SK-N-SH (cell line): ENCODE results near the gene HSFX2. TPM values are rescaled to one million over a fixed set of nuclear protein-coding genes. Genes with fewer than 3 reads are reported as not detected.
"Not testable (repeated sequence)": the region's sequence is repeated elsewhere in the genome, so short reads cannot be mapped to it uniquely, and the experiment has no call there.

Experiments used
- CTCF ChIA-PET: fragments of 300-600, 350-600 bp; formaldehyde crosslinking; extraction: SDS; loops from one replicate; lab custom pipeline; 2021; lab: Yijun Ruan, JAX
- POLR2A ChIA-PET: fragments of 350-600 bp; sonication (Branson Sonifier 250); formaldehyde crosslinking; extraction: SDS; loops from one replicate; lab custom pipeline; 2020; ENCODE audit warnings: antibody characterized with exemption, inconsistent platforms; lab: Yijun Ruan, JAX
- DNase-seq: peaks from one replicate; pipeline ENCODE4 v3.0.0; 2012
- H2AFZ ChIP-seq: fragments of 200-600 bp; sonication (generic); 2 replicates; pipeline ENCODE4 v1.8.1; 2016; ENCODE audit warnings: antibody characterized with exemption, mild to moderate bottlenecking, low read depth
- H3F3A ChIP-seq: fragments of 200-600 bp; sonication (generic); replicated peaks from 2 replicates; pipeline ENCODE3; 2016; ENCODE audit warnings: antibody characterized with exemption, mild to moderate bottlenecking; ENCODE audit not compliant: insufficient read depth
- H3K27ac ChIP-seq, 2 experiments: fragments of 200-500 bp in 1 of 2; fragments of 200-600 bp in 1 of 2; sonication (Bioruptor generic) in 1 of 2; sonication (generic), shearing (Covaris generic) in 1 of 2; 2 replicates each; pipeline versions ENCODE4 v1.5.1 to v1.6.1; 2014 to 2016; ENCODE audit warnings: low read depth in 2 of 2, inconsistent platforms in 1 of 2, low read length in 1 of 2, mild to moderate bottlenecking in 1 of 2, mixed read lengths in 1 of 2
- H3K27me3 ChIP-seq: fragments of 200-600 bp; sonication (generic), shearing (Covaris generic); 2 replicates; pipeline ENCODE4 v1.6.1; 2016; ENCODE audit warnings: mixed run types; ENCODE audit not compliant: insufficient read depth
- H3K36me3 ChIP-seq, 2 experiments: fragments of 200-500 bp in 1 of 2; fragments of 200-600 bp in 1 of 2; sonication (Bioruptor generic) in 1 of 2; sonication (generic) in 1 of 2; replicated peaks in 1 of 2; 2 replicates each; pipeline versions ENCODE3 to v1.5.1; 2014 to 2016; ENCODE audit warnings: low read length in 1 of 2, mild to moderate bottlenecking in 1 of 2; ENCODE audit not compliant: insufficient read depth in 2 of 2, control insufficient read depth in 1 of 2
- H3K4me1 ChIP-seq, 2 experiments: fragments of 200-500 bp in 1 of 2; fragments of 200-600 bp in 1 of 2; sonication (Bioruptor generic) in 1 of 2; sonication (generic), shearing (Covaris generic) in 1 of 2; 2 replicates each; pipeline versions ENCODE4 v1.5.1 to v1.6.1; 2014 to 2016; ENCODE audit warnings: low read depth in 1 of 2, low read length in 1 of 2, mixed run types in 1 of 2; ENCODE audit not compliant: insufficient read depth in 2 of 2, control insufficient read depth in 1 of 2
- H3K4me2 ChIP-seq: fragments of 200-600 bp; sonication (generic), shearing (Covaris generic); 2 replicates; pipeline ENCODE4 v1.6.1; 2017; ENCODE audit warnings: mixed run types
- H3K4me3 ChIP-seq, 2 experiments: fragments of 200-500 bp in 1 of 2; fragments of 200-600 bp in 1 of 2; sonication (Bioruptor generic) in 1 of 2; sonication (generic), shearing (Covaris generic) in 1 of 2; 2 replicates each; pipeline versions ENCODE4 v1.5.1 to v1.8.1; 2014 to 2016; ENCODE audit warnings: low read depth in 2 of 2, inconsistent platforms in 1 of 2, low read length in 1 of 2, mild to moderate bottlenecking in 1 of 2, mixed read lengths in 1 of 2, moderate library complexity in 1 of 2
- H3K79me2 ChIP-seq: fragments of 200-600 bp; sonication (generic); 2 replicates; pipeline ENCODE4 v1.8.1; 2017; ENCODE audit warnings: mild to moderate bottlenecking; ENCODE audit not compliant: insufficient read depth
- H3K9ac ChIP-seq: fragments of 200-600 bp; sonication (generic); 2 replicates; pipeline ENCODE4 v1.6.1; 2017; ENCODE audit warnings: mixed run types
- H3K9me2 ChIP-seq: fragments of 200-600 bp; sonication (generic); 2 replicates; pipeline ENCODE4 v1.6.1; 2017; ENCODE audit warnings: mixed run types
- H3K9me3 ChIP-seq: fragments of 200-600 bp; sonication (generic); 2 replicates; pipeline ENCODE4 v1.6.1; 2017; ENCODE audit warnings: mixed run types, mild to moderate bottlenecking, moderate library complexity
- H4K20me1 ChIP-seq: fragments of 200-600 bp; sonication (generic); 2 replicates; pipeline ENCODE4 v1.6.1; 2017; ENCODE audit warnings: mild to moderate bottlenecking, mixed run types; ENCODE audit not compliant: insufficient read depth
- CHD2 ChIP-seq: fragments of 150-350 bp; IDR thresholded peaks from 2 replicates; pipeline ENCODE4 v1.6.1; 2018; ENCODE audit warnings: low read length; ENCODE audit not compliant: partially characterized antibody
- EZH2phosphoT487 ChIP-seq: fragments of 200-600 bp; sonication (generic); IDR thresholded peaks from 2 replicates; pipeline ENCODE4 v1.6.1; 2017; ENCODE audit warnings: low read depth, mixed run types, mild to moderate bottlenecking, antibody characterized with exemption, moderate library complexity, borderline replicate concordance
- FOSL2 ChIP-seq: IDR thresholded peaks from 2 replicates; pipeline ENCODE4 v1.4.0; 2012; ENCODE audit warnings: low read depth, mild to moderate bottlenecking, moderate library complexity, borderline replicate concordance
- FOXJ3 ChIP-seq: sonication (generic); formaldehyde crosslinking; IDR thresholded peaks from 2 replicates; pipeline ENCODE4 v1.5.1; 2020; ENCODE audit warnings: mild to moderate bottlenecking, missing genetic modification reagents
- FOXM1 ChIP-seq: IDR thresholded peaks from 2 replicates; pipeline ENCODE4 v1.4.0; 2012; ENCODE audit warnings: low read depth, mild to moderate bottlenecking
- GABPA ChIP-seq: IDR thresholded peaks from 2 replicates; pipeline ENCODE4 v1.4.0; 2012; ENCODE audit warnings: low read depth, mild to moderate bottlenecking
- GATA2 ChIP-seq: sonication (generic); formaldehyde crosslinking; IDR thresholded peaks from 2 replicates; pipeline ENCODE4 v1.5.0; 2020; ENCODE audit warnings: mild to moderate bottlenecking, missing genetic modification reagents
- MAX ChIP-seq: IDR thresholded peaks from 2 replicates; pipeline ENCODE4 v1.4.0; 2012; ENCODE audit warnings: low read depth
- RAD21 ChIP-seq: IDR thresholded peaks from 2 replicates; pipeline ENCODE4 v1.6.1; 2012; ENCODE audit warnings: mild to moderate bottlenecking, low read length
- RCOR1 ChIP-seq: fragments of 150-350 bp; IDR thresholded peaks from 2 replicates; pipeline ENCODE4 v1.6.1; 2017; ENCODE audit warnings: antibody characterized with exemption, low read length
- SIN3A ChIP-seq: IDR thresholded peaks from 2 replicates; pipeline ENCODE4 v1.6.1; 2012; ENCODE audit warnings: low read depth, mild to moderate bottlenecking, low read length, moderate library complexity, borderline replicate concordance
- SMC3 ChIP-seq: IDR thresholded peaks from 2 replicates; pipeline ENCODE4 v1.6.1; 2012; ENCODE audit warnings: low read depth, low read length, improper control_type of control experiment
- TAF1 ChIP-seq: IDR thresholded peaks from 2 replicates; pipeline ENCODE4 v1.6.1; 2012; ENCODE audit warnings: low read depth, mild to moderate bottlenecking, low read length, moderate library complexity, borderline replicate concordance
- TEAD4 ChIP-seq: IDR thresholded peaks from 2 replicates; pipeline ENCODE4 v1.4.0; 2012; ENCODE audit warnings: mild to moderate bottlenecking, borderline replicate concordance; ENCODE audit not compliant: insufficient read depth
- USF2 ChIP-seq: fragments of 150-350 bp; IDR thresholded peaks from 2 replicates; pipeline ENCODE4 v1.6.1; 2017; ENCODE audit warnings: antibody characterized with exemption, low read length, low read depth, borderline replicate concordance
- ZBTB33 ChIP-seq: IDR thresholded peaks from 2 replicates; pipeline ENCODE4 v1.4.0; 2012; ENCODE audit warnings: low read depth, borderline replicate concordance
- WGBS: methylation state at CpG from one replicate; pipeline ENCODE4 v1.1.6; 2017; ENCODE audit warnings: low lambda C conversion rate; 5-methylcytosine and 5-hydroxymethylcytosine counted together
- polyA plus RNA-seq, 3 experiments: library from polyadenylated mRNA; depleted of rRNA; stranded (reverse); fragments of >200 nt; gene quantifications; 2 replicates each; pipeline ENCODE4 v1.2.3, GENCODE V29; 2012

The HSFX2 gene
- polyA plus RNA-seq, 1 of the 3 experiments (the other 2 are of a cell fraction): 0.07 TPM

DNA sequence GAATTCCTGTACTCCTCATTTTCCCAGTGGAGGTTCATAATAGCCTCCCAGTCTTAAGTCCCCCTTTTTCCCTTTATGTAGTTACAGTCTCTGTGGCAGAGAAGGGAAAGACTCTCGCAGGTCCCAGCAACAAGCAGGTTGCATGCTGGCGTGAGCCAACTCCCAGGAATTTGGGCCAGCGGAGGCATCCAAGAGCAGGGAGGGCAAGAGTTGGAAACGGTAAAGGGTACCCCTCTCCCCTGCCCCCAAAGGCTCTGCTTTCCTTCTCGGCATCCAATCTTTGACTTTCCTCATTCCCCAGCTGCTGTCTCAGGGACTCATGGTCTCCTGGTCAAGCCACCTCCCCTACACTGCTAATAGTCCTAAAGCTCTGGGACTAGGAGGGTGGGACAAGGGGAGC, 15.4 kb upstream of the HSFX2 start:
- POLR2A ChIA-PET: no interaction called here

DNA sequence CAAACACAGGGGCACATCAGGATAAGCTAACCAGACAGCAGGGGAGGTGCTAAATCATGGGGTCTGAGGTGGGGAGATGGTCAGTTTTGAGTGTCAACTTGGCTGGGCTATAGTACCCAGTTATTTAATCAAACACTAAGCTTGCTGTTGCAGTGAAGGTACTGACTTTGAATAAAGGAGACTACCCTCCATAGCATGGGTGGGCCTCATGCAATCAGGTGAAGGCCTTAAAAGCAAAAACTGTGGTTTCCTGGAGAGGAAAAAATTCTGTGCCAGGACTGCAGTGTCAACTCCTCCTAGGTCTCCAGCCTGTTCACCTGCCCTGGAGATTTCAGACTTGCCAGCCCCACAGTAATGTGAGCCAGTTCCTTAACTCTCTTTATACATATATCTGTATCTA, 12.6 kb upstream of the HSFX2 start:
- Histone ChIP-seq H4K20me1 (no peaks in the 10 kb centered on the region), H2AFZ (no peak overlapping the region), H3K9me2 (no peaks in the 10 kb centered on the region), H3K9me3 (no peaks in the 10 kb centered on the region), H3K36me3 (peaks cover 0 to 3% of the 10 kb centered on the region in 2 experiments), H3K79me2 (no peaks in the 10 kb centered on the region), H3K4me1 (no peaks in the 10 kb centered on the region), H3K9ac (no peak overlapping the region), H3F3A (no peaks in the 10 kb centered on the region), H3K27ac (no peak overlapping the region), H3K4me2 (no peak overlapping the region), H3K4me3 (no peak overlapping the region), H3K27me3 (no peaks in the 10 kb centered on the region)
- ChIA-PET CTCF (no interaction called here), POLR2A (interaction anchor here (0.6 kb wide), 1 partner anchor 1188 kb away, joined by 4 read pairs; no protein-coding TSS in a partner anchor)
- TF ChIP-seq EZH2phosphoT487: no peak
- no peak for TF ChIP-seq RCOR1
- no peak for TF ChIP-seq FOXJ3 (CRISPR knock-in tag)
- no peak for TF ChIP-seq GABPA
- TF ChIP-seq SIN3A: no peak
- TF ChIP-seq TEAD4: no peak
- no peak for TF ChIP-seq ZBTB33
- no peak for TF ChIP-seq CHD2
- TF ChIP-seq FOXM1: no peak
- TF ChIP-seq SMC3: no peak
- TF ChIP-seq USF2: no peak
- TF ChIP-seq TAF1: no peak
- TF ChIP-seq GATA2 (CRISPR knock-in tag): no peak
- DNase-seq: no peak

More for the DNA sequence above, 15.4 kb upstream of the HSFX2 start:
- no peaks in the 10 kb centered on the region for H3K9me3 ChIP-seq
- H3K4me2 ChIP-seq: no peak overlapping the region
- H3K79me2 ChIP-seq: no peaks in the 10 kb centered on the region
- TF ChIP-seq FOSL2 (no peak), GABPA (no peak), MAX (no peak), RAD21 (no peak), TEAD4 (no peak), CHD2 (no peak)
- H3K9ac ChIP-seq: no peak overlapping the region
- H2AFZ ChIP-seq: no peak overlapping the region
- CTCF ChIA-PET: interaction anchor here (1.9 kb wide), 1 partner anchor 140 kb away, joined by 5 read pairs; no protein-coding TSS in a partner anchor
- 50% methylated on average over 5 of the region's 5 CpGs for WGBS
- H3K9me2 ChIP-seq: no peaks in the 10 kb centered on the region
- H3K4me3 ChIP-seq: no peak overlapping the region
- DNase-seq: no peak
- peaks cover 0 to 3% of the 10 kb centered on the region in 2 experiments for H3K36me3 ChIP-seq
- no peaks in the 10 kb centered on the region for H3K27me3 ChIP-seq
- H4K20me1 ChIP-seq: no peaks in the 10 kb centered on the region
- H3K27ac ChIP-seq: no peak overlapping the region
- no peaks in the 10 kb centered on the region for H3F3A ChIP-seq
- no peaks in the 10 kb centered on the region for H3K4me1 ChIP-seq

DNA sequence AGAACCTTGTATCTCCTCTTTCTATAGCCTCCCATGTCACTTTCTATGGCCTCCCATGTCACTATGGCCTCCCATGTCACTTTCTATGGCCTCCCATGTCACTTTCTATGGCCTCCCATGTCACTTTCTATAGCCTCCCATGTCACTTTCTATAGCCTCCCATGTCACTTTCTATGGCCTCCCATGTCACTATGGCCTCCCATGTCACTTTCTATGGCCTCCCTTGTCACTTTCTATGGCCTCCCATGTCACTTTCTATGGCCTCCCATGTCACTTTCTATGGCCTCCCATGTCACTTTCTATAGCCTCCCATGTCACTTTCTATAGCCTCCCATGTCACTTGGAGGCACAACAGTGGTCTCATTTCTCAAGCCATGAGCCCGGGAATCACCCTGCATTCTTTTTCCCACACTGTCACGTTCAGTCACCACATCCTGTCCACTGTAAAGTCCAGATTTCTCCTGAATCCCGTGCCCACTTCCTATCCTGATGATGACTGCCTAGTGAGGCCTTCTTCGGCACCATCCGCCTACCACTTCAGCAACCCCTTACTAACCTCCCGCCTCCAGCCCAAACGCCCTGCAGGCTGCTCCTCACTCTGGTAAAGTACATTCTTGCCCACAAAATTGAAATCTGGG, 10.3 kb upstream of the HSFX2 start:
- CTCF ChIA-PET, H3K9ac ChIP-seq, H3K4me3 ChIP-seq, H3K9me3 ChIP-seq, H2AFZ ChIP-seq, H4K20me1 ChIP-seq, H3K4me1 ChIP-seq, POLR2A ChIA-PET, H3K27me3 ChIP-seq, H3K9me2 ChIP-seq, H3K4me2 ChIP-seq, H3K36me3 ChIP-seq, H3K79me2 ChIP-seq, H3K27ac ChIP-seq, DNase-seq, H3F3A ChIP-seq: not testable (repeated sequence)
- 65% methylated on average over 7 of the region's 7 CpGs for WGBS
